H9 (cell line): ENCODE measurements around the gene PDGFB. TPM values are rescaled to one million over a fixed set of nuclear protein-coding genes. Genes with fewer than 3 reads are reported as not detected.
A peak's percentile ranks its signal among the peaks of the same experiment; 100 is the strongest.

ENCODE experiments used
- DNase-seq: peaks from one replicate; pipeline ENCODE4 v3.0.0-alpha.2; 2017
- H2AFZ ChIP-seq: one replicate; pipeline ENCODE4 v1.6.1; 2013; ENCODE audit warnings: mild to moderate bottlenecking, low read length, control low read depth, moderate library complexity
- H2AK5ac ChIP-seq: 2 replicates; pipeline ENCODE4 v1.6.1; 2013; ENCODE audit warnings: low read length, control low read depth, mixed read lengths; ENCODE audit not compliant: insufficient read length
- H2BK120ac ChIP-seq: one replicate; pipeline ENCODE4 v1.6.1; 2013; ENCODE audit warnings: low read depth, mild to moderate bottlenecking, low read length, control low read depth, inconsistent platforms; ENCODE audit not compliant: poor library complexity, severe bottlenecking
- H2BK12ac ChIP-seq: 2 replicates; pipeline ENCODE4 v1.6.1; 2013; ENCODE audit warnings: low read length, control low read depth, mixed read lengths, low read depth; ENCODE audit not compliant: insufficient read length
- H2BK15ac ChIP-seq: 2 replicates; pipeline ENCODE4 v1.6.1; 2013; ENCODE audit warnings: low read depth, low read length, control low read depth
- H2BK20ac ChIP-seq: one replicate; pipeline ENCODE4 v1.6.1; 2013; ENCODE audit warnings: low read depth, mild to moderate bottlenecking, low read length, control low read depth, inconsistent platforms; ENCODE audit not compliant: poor library complexity, severe bottlenecking
- H2BK5ac ChIP-seq: 2 replicates; pipeline ENCODE4 v1.6.1; 2013; ENCODE audit warnings: low read length, control low read depth, mixed read lengths; ENCODE audit not compliant: insufficient read length
- H3K14ac ChIP-seq: 2 replicates; pipeline ENCODE4 v1.6.1; 2013; ENCODE audit warnings: low read length, control low read depth; ENCODE audit not compliant: insufficient read depth
- H3K18ac ChIP-seq: 2 replicates; pipeline ENCODE4 v1.6.1; 2013; ENCODE audit warnings: low read depth, mild to moderate bottlenecking, mixed read lengths, low read length, control low read depth; ENCODE audit not compliant: insufficient read length
- H3K23ac ChIP-seq: 2 replicates; pipeline ENCODE4 v1.6.1; 2013; ENCODE audit warnings: low read length, control low read depth, mixed read lengths, low read depth; ENCODE audit not compliant: insufficient read length
- H3K23me2 ChIP-seq: 2 replicates; pipeline ENCODE4 v1.6.1; 2013; ENCODE audit warnings: low read depth, mild to moderate bottlenecking, mixed read lengths, low read length, control low read depth; ENCODE audit not compliant: insufficient read length, poor library complexity, severe bottlenecking
- H3K27ac ChIP-seq: 2 replicates; pipeline ENCODE4 v1.5.1; 2013; ENCODE audit warnings: low read length, control low read depth, mixed read lengths, low read depth; ENCODE audit not compliant: insufficient read length
- H3K27me3 ChIP-seq: 2 replicates; pipeline ENCODE4 v1.6.1; 2013; ENCODE audit warnings: low read length, control low read depth, inconsistent platforms; ENCODE audit not compliant: insufficient read depth
- H3K4ac ChIP-seq: 2 replicates; pipeline ENCODE4 v1.6.1; 2013; ENCODE audit warnings: low read depth, mild to moderate bottlenecking, control low read depth, inconsistent platforms, low read length, moderate library complexity
- H3K4me1 ChIP-seq: 2 replicates; pipeline ENCODE4 v1.6.1; 2013; ENCODE audit warnings: low read length, control low read depth, inconsistent platforms; ENCODE audit not compliant: insufficient read depth
- H3K4me2 ChIP-seq: 2 replicates; pipeline ENCODE4 v1.6.1; 2013; ENCODE audit warnings: low read length, control low read depth, mixed read lengths; ENCODE audit not compliant: insufficient read length, insufficient read depth
- H3K56ac ChIP-seq: 2 replicates; pipeline ENCODE4 v1.6.1; 2013; ENCODE audit warnings: low read depth, mild to moderate bottlenecking, mixed read lengths, low read length, control low read depth; ENCODE audit not compliant: insufficient read length
- H3K79me1 ChIP-seq: 2 replicates; pipeline ENCODE4 v1.6.1; 2013; ENCODE audit warnings: low read depth, mild to moderate bottlenecking, moderate library complexity, low read length, control low read depth, inconsistent platforms; ENCODE audit not compliant: insufficient read depth, poor library complexity, severe bottlenecking
- H3K79me2 ChIP-seq: 2 replicates; pipeline ENCODE4 v1.6.1; 2013; ENCODE audit warnings: low read length, control low read depth, inconsistent platforms; ENCODE audit not compliant: insufficient read depth
- H3K9ac ChIP-seq: 2 replicates; pipeline ENCODE4 v1.6.1; 2013; ENCODE audit warnings: low read length, control low read depth, mixed read lengths; ENCODE audit not compliant: insufficient read length; ENCODE audit errors: extremely low read depth
- H3K9me3 ChIP-seq: one replicate; pipeline ENCODE4 v1.6.1; 2013; ENCODE audit warnings: low read depth, low read length, inconsistent platforms; ENCODE audit not compliant: control insufficient read depth
- H3T11ph ChIP-seq: one replicate; pipeline ENCODE4 v1.6.1; 2013; ENCODE audit warnings: mild to moderate bottlenecking, low read length, control low read depth, inconsistent platforms
- H4K20me1 ChIP-seq: one replicate; pipeline ENCODE4 v1.6.1; 2013; ENCODE audit not compliant: control insufficient read depth, insufficient read length, insufficient read depth
- H4K5ac ChIP-seq: 2 replicates; pipeline ENCODE4 v1.6.1; 2013; ENCODE audit warnings: low read depth, mild to moderate bottlenecking, mixed read lengths, low read length, control low read depth; ENCODE audit not compliant: insufficient read length
- H4K8ac ChIP-seq: replicated peaks from 2 replicates; pipeline ENCODE4 v1.6.1; 2013; ENCODE audit warnings: low read length, control low read depth, mixed read lengths, low read depth; ENCODE audit not compliant: insufficient read length
- H4K91ac ChIP-seq: 2 replicates; pipeline ENCODE4 v1.6.1; 2013; ENCODE audit warnings: low read depth, mild to moderate bottlenecking, moderate library complexity, mixed read lengths, low read length, control low read depth; ENCODE audit not compliant: insufficient read length
- H3K27ac Mint-ChIP-seq, 3 experiments: 2 replicates in 2 of 3; 3 replicates in 1 of 3; pipeline ENCODE4 v1.8.0; 2020 to 2021; ENCODE audit warnings: mixed read lengths in 3 of 3, mild to moderate bottlenecking in 1 of 3, moderate library complexity in 1 of 3
- H3K27me3 Mint-ChIP-seq: 2 replicates; pipeline ENCODE4 v1.8.0; 2021; ENCODE audit warnings: low read depth, mild to moderate bottlenecking, moderate library complexity, mixed read lengths
- H3K36me3 Mint-ChIP-seq, 3 experiments: 2 replicates in 2 of 3; 3 replicates in 1 of 3; pipeline ENCODE4 v1.8.0; 2020 to 2021; ENCODE audit warnings: low read depth in 3 of 3, mixed read lengths in 3 of 3; ENCODE audit not compliant: insufficient read depth in 1 of 3
- H3K4me1 Mint-ChIP-seq, 2 experiments: 2 replicates each; pipeline ENCODE4 v1.8.0; 2020; ENCODE audit warnings: mixed read lengths in 2 of 2
- H3K4me3 Mint-ChIP-seq, 2 experiments: 2 replicates in 1 of 2; 3 replicates in 1 of 2; pipeline ENCODE4 v1.8.0; 2020 to 2021; ENCODE audit warnings: mild to moderate bottlenecking in 2 of 2, mixed read lengths in 2 of 2, moderate library complexity in 1 of 2
- H3K9me3 Mint-ChIP-seq, 2 experiments: 2 replicates in 1 of 2; 3 replicates in 1 of 2; pipeline ENCODE4 v1.8.0; 2020; ENCODE audit warnings: mild to moderate bottlenecking in 2 of 2, mixed read lengths in 2 of 2, moderate library complexity in 1 of 2
- CTCF ChIP-seq: fragments of 200-600 bp; sonication (generic); conservative IDR thresholded peaks from 3 replicates; pipeline ENCODE4 v1.8.0; 2021; ENCODE audit warnings: antibody characterized with exemption, mild to moderate bottlenecking
- WGBS: extraction: QIAGEN DNeasy Blood & Tissue Kit; methylation state at CpG from one replicate; pipeline ENCODE4 v1.1.7; 2013; ENCODE audit warnings: missing lambda C conversion rate, low lambda C conversion rate, mixed read lengths; ENCODE audit not compliant: insufficient read length; ENCODE audit errors: extremely low coverage; 5-methylcytosine and 5-hydroxymethylcytosine counted together
- total RNA-seq: library from RNA; stranded (reverse); gene quantifications from 2 replicates; pipeline ENCODE4 v1.2.1, GENCODE V29; 2021

PDGFB gene
- total RNA-seq, 1 experiment from 2014 or later: 6.1 TPM

- no peak overlapping the region for H2BK12ac ChIP-seq
- peaks cover 10% of the 10 kb centered on the region for H3K27me3 Mint-ChIP-seq
- H2AK5ac ChIP-seq: no peak overlapping the region
- no peak overlapping the region for H3K9ac ChIP-seq
- H4K20me1 ChIP-seq: no peaks in the 10 kb centered on the region
- no peak overlapping the region for H4K91ac ChIP-seq
- H4K5ac ChIP-seq: no peak overlapping the region
- H2BK120ac ChIP-seq: no peak overlapping the region
- H3K4me1 Mint-ChIP-seq: peaks cover 14 to 16% of the 10 kb centered on the region in 2 experiments
- no peak for DNase-seq
- no peak overlapping the region for H2BK15ac ChIP-seq
- no peak overlapping the region for H3T11ph ChIP-seq
- H3K18ac ChIP-seq: no peak overlapping the region
- no CpG with 5 or more reads among the region's 13 CpGs for WGBS
- H3K4me3 Mint-ChIP-seq: no peak overlapping the region
- TF ChIP-seq CTCF: no peak
- no peaks in the 10 kb centered on the region for H3K79me2 ChIP-seq
- H2AFZ ChIP-seq: no peak overlapping the region
- H2BK20ac ChIP-seq: no peak overlapping the region
- H3K4me2 ChIP-seq: no peak overlapping the region
- no peaks in the 10 kb centered on the region for H3K4me1 ChIP-seq
- H3K27ac ChIP-seq: no peak overlapping the region
- no peak overlapping the region for H4K8ac ChIP-seq
- no peak overlapping the region for H3K23ac ChIP-seq
- H3K9me3 Mint-ChIP-seq: peaks cover 6 to 11% of the 10 kb centered on the region in 2 experiments; a peak in 4 of 5 replicates
- H3K9me3 ChIP-seq: no peaks in the 10 kb centered on the region
- peak overlapping the region in 1 of 3 experiments; percentile 67; a peak in 1 of 7 replicates for H3K27ac Mint-ChIP-seq
- H3K27me3 ChIP-seq: no peaks in the 10 kb centered on the region
- H3K14ac ChIP-seq: no peak overlapping the region
- no peak overlapping the region for H2BK5ac ChIP-seq
- no peak overlapping the region for H3K56ac ChIP-seq
- peaks cover 0 to 6% (median 0%) of the 10 kb centered on the region in 3 experiments; a peak in 1 of 7 replicates for H3K36me3 Mint-ChIP-seq
- H3K79me1 ChIP-seq: no peaks in the 10 kb centered on the region
- no peaks in the 10 kb centered on the region for H3K23me2 ChIP-seq
- no peak overlapping the region for H3K4ac ChIP-seq
Measured at GRCh38 chr22:39264349-39265038, 19.7 kb upstream of the PDGFB start.
